ENCODE measurements around the gene ZNF774.

ZNF774 gene

GRCh38 chr15:90315278-90315982 is 36.7 kb upstream of the ZNF774 start:
- DNase-seq (ENCODE audit: extremely low spot score), result no peak
- ChIA-PET POLR2A (interaction anchor here (0.7 kb wide), 1 partner anchor 1691 kb away, joined by 3 read pairs; no protein-coding TSS in a partner anchor), CTCF (interaction anchor here (0.7 to 2.7 kb wide), 4 partner anchors 15 to 617 kb away, joined by 3 to 11 read pairs (median 6); partner anchors contain the start of gene HDDC3)
- no peak for TF ChIP-seq CTCF (IDR thresholded peaks at IDR 0.05; ENCODE audit: control extremely low read depth, extremely low read depth, low read depth, missing control alignments)

GRCh38 chr15:90316139-90316538 is 35.9 kb upstream of the ZNF774 start:
- TF ChIP-seq CTCF (IDR thresholded peaks at IDR 0.05; ENCODE audit: control extremely low read depth, extremely low read depth, low read depth, missing control alignments), result no peak
- ChIA-PET POLR2A (no interaction called here), CTCF (interaction anchor here (0.7 to 2.7 kb wide), 5 partner anchors 15 to 617 kb away, joined by 3 to 11 read pairs (median 7); partner anchors contain the start of gene HDDC3)
- no peak for DNase-seq (ENCODE audit: extremely low spot score)

- DNase-seq (ENCODE audit: extremely low spot score), result no peak
- ChIA-PET POLR2A (no interaction called here), CTCF (interaction anchor here (1.3 to 4.7 kb wide), 16 partner anchors 8 to 615 kb away, joined by 4 to 112 read pairs (median 30); partner anchors contain the start of genes CIB1, FES, GDPGP1 and HDDC3)
- no peak for TF ChIP-seq CTCF (IDR thresholded peaks at IDR 0.05; ENCODE audit: control extremely low read depth, extremely low read depth, low read depth, missing control alignments)
Measured at GRCh38 chr15:90318591-90318990, 33.5 kb upstream of the ZNF774 start.

GRCh38 chr15:90320062-90320884 is 31.8 kb upstream of the ZNF774 start:
- peak; percentile 95 for TF ChIP-seq CTCF (IDR thresholded peaks at IDR 0.05; ENCODE audit: control extremely low read depth, extremely low read depth, low read depth, missing control alignments)
- ChIA-PET CTCF (interaction anchor here (0.6 to 4.7 kb wide), 92 partner anchors 10 to 715 kb away, joined by 3 to 112 read pairs (median 5); partner anchors contain the start of genes CIB1, CRTC3, FES and GDPGP1), POLR2A (no interaction called here)
- peak; percentile 87 for DNase-seq (ENCODE audit: extremely low spot score)

- POLR2A ChIA-PET, result no interaction called here
- CTCF ChIA-PET, result interaction anchor here (0.9 to 4.7 kb wide), 50 partner anchors 10 to 715 kb away, joined by 3 to 112 read pairs (median 8); partner anchors contain the start of genes FES, HDDC3, UNC45A and ZNF774
- DNase-seq (ENCODE audit: extremely low spot score), result no peak
- TF ChIP-seq CTCF (IDR thresholded peaks at IDR 0.05; ENCODE audit: control extremely low read depth, extremely low read depth, low read depth, missing control alignments), result no peak
Measured at GRCh38 chr15:90320885-90321278, 31.2 kb upstream of the ZNF774 start.

GRCh38 chr15:90322538-90322937 is 29.5 kb upstream of the ZNF774 start:
- TF ChIP-seq CTCF (IDR thresholded peaks at IDR 0.05; ENCODE audit: control extremely low read depth, extremely low read depth, low read depth, missing control alignments), result no peak
- POLR2A ChIA-PET, result no interaction called here
- DNase-seq (ENCODE audit: extremely low spot score), result no peak
- CTCF ChIA-PET, result interaction anchor here (4.2 to 4.7 kb wide), 2 partner anchors 144 to 160 kb away, joined by 20 to 112 read pairs; no protein-coding TSS in a partner anchor
